D721Med (cell line): ENCODE data around the gene TMEM158.

Experiments
- DNase-seq: peaks from one replicate; pipeline ENCODE4 v3.0.0; 2011; ENCODE audit warnings: low spot score; ENCODE audit not compliant: insufficient read length
- FAIRE-seq: peaks from 2 replicates; lab custom pipeline; 2011; peaks lifted over from hg19 to GRCh38; lab: Jason Lieb, UNC
- CTCF ChIP-seq: IDR thresholded peaks from 2 replicates; pipeline ENCODE4 v1.5.1; 2012; ENCODE audit warnings: mild to moderate bottlenecking, control low read depth; ENCODE audit not compliant: insufficient read depth; ENCODE audit errors: missing control alignments

The TMEM158 gene

DNA sequence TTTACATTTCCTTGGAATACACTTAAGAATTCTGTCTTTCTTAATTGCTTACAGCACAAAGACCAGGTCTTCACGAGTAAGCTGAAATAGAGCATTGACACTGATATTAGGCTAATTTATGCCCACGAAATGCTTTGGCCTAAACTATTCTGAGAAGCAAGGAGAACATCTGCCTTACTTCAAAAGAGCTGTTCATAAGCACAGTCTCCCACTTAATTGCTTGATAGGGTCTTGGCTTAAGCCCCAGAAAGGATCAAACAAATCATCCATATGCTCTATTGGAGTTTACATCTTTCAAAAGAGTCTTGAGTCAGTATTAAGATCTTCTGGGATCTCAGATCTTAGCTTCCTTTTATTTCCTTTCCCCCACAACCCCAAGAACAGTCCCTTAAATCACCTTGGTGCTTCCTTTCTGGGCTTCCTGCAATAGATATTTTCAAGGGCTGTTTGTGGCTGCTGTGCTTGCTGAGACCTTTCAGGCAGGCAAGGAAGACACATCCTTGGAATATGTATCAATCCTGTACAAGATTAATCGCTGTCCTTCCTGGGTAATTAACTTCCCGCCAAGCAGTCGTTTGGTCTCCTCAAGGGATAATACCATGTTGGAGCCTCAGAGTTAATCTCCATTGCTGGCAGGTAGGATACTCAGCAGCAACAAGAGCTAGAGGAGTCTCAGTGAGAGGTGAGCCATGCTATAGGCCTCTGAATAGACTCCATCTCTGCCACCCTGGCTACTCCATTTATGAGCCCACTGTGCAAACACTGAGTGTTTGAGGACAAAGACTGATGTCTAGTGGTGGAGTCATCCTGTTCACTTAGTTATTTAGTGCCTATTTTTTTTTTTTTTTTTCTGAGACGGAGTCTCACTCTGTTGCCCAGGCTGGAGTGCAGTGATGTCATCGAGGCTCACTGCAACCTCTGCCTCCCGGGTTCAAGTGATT lies 37.1 kb downstream of the TMEM158 start:
- no peak for TF ChIP-seq CTCF
- DNase-seq (no peak), FAIRE-seq (peak; percentile 38)

- TF ChIP-seq CTCF: no peak
- no peak for FAIRE-seq
- DNase-seq: no peak
These were observed 38.4 kb downstream of the TMEM158 start for GRCh38 chr3:45187694-45188141.

GRCh38 chr3:45186871-45187270 lies 39.2 kb downstream of the TMEM158 start:
- no peak for TF ChIP-seq CTCF
- FAIRE-seq (no peak), DNase-seq (no peak)

DNA sequence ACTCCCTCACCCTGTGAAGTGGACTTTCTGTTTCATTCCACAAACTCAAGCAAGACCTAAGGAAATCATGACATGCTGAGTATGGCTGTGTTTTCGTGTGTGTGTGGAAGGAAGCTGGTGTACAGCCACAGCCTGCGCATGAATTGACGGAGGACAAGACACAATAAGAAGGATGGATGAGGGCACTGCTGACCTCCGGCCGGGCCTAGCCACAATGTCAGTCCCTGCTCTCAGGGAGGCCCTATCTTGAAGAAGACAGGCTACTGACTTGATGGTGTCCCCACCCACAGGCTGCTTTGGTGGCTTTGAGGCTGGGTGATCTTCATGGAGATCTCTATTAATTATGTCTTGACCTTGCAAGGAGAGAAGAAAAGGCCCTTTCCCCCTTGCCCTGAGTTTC lies 40.6 kb downstream of the TMEM158 start:
- FAIRE-seq (no peak), DNase-seq (no peak)
- TF ChIP-seq CTCF: no peak

GRCh38 chr3:45185052-45185451 lies 41.0 kb downstream of the TMEM158 start:
- TF ChIP-seq CTCF: no peak
- DNase-seq: no peak
- no peak for FAIRE-seq

DNA sequence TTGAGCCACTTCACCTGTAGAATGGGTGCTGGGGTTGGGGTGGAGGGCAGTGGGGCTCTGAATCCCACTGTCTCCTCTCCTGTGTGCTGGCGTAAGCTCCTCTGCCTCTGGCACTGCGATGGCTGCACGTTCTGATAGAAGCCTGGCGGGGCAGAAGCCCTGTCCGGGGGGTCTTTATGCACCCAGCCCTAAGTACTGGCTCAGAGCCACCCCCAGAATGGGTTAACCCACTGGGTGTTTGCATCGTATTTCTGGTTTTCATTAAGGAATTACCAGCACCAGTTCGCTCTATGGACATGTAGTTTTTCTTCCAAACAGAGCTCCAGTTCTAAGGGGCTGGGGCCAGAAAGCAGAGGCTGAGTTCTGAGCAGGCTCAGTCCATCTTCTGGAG lies 42.2 kb downstream of the TMEM158 start:
- DNase-seq: no peak
- TF ChIP-seq CTCF: no peak
- no peak for FAIRE-seq
